ENCODE data around the gene WDR54.

WDR54 gene, protein sequence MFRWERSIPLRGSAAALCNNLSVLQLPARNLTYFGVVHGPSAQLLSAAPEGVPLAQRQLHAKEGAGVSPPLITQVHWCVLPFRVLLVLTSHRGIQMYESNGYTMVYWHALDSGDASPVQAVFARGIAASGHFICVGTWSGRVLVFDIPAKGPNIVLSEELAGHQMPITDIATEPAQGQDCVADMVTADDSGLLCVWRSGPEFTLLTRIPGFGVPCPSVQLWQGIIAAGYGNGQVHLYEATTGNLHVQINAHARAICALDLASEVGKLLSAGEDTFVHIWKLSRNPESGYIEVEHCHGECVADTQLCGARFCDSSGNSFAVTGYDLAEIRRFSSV

DNA sequence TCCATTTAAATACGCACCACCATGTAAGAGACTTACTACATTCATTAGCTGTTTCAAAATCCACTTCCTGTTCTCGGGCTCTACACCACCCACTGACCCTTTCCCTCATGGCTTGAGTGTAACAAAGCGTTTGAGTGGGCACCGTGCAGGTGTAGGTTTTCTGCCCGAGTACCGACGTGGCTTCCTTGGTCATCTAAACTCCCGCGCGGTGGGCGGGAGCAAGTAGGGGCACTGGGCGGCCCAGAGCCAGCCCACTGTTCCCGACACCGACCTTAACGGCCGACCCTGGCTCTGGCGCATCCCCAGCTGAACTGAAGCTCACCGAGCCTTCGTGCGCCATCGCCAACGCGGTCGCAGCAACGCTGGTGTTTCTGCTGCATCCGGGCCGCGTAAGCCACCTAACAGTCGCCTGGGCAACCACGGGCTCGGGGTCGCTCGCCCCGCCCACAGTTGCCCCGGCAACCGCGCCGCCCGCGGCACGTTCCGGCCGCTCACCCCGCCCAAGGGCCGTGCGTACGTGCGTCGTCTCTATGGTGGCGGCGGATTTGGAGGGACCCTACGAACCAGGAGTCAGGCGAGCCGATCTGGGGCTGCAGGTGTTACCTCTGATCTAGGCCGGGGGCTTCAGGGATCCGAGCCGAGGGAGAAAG lies at the start of gene WDR54, which contains the start of gene C2orf81:
WDR54 (plus strand) TSS at position 510 of the 650 bp plus-strand sequence. CDS start 424 bp downstream, outside the sequence.
C2orf81 (minus strand) TSS at position 399 of the 650 bp plus-strand sequence; CDS start at position 340, 59 bp downstream.
- DNase-seq: peak; percentile 90

DNA sequence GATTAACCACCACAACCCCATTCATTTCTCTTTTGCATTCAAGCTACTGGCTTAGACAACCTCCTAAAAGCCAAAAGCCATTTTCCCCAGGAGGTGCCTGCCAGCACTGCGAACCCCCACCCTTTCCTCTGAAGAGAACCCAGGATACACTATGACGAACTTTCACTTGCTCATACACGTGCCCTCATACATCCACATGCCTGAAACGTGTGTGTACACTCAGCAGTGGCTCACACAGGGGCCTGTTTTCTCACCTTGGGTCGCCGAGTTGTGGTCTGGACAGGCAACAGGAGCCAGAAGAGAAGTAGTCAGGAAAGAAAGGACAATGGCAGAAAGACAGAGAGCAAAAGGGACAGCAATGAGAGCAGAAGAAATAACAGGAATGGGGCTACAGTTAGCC lies 48.9 kb upstream of the WDR54 start:
- DNase-seq: no peak

DNA sequence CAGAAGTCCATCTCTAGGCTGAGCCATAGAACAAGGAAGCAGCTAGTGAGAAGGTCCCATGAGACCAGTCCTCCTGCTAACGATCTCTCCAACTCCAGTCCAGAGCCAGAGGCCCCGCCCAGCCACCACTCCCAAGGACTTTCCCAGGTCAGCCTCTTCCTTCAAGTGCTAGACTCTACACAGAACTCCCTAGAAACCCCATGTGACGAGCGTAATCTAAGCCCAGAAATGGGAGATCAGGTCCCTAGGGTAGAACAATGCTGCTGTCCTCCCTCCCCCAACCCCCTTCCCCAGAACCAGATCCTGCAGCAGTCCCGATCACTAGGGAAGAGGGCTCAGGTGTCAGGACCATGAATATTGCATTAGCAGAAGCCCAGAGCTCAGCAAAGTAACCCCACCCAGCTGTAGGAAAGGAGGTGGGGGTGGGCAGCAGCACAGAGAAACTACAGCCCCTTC lies 48.3 kb upstream of the WDR54 start:
- no peak for DNase-seq

DNA sequence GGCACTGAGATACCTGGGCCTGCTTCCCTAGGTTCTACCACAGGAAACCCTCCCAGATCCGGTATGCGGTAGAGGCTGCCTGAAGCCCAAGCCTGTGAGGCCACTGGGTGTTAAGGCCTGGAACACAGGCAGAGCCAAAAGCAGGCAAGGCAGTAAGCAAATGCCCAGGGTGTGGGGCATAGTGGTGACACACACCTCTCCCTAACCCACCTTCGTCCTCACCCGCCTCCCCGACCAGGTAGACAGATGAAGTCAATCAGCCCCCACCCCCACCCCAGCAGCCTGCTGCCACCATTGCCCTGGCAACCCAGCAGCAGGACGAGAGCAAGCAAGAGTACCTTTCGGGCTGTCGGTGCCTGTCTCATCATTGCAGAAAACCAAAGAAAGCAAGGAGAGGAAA lies 47.5 kb upstream of the WDR54 start:
- DNase-seq: no peak

DNA sequence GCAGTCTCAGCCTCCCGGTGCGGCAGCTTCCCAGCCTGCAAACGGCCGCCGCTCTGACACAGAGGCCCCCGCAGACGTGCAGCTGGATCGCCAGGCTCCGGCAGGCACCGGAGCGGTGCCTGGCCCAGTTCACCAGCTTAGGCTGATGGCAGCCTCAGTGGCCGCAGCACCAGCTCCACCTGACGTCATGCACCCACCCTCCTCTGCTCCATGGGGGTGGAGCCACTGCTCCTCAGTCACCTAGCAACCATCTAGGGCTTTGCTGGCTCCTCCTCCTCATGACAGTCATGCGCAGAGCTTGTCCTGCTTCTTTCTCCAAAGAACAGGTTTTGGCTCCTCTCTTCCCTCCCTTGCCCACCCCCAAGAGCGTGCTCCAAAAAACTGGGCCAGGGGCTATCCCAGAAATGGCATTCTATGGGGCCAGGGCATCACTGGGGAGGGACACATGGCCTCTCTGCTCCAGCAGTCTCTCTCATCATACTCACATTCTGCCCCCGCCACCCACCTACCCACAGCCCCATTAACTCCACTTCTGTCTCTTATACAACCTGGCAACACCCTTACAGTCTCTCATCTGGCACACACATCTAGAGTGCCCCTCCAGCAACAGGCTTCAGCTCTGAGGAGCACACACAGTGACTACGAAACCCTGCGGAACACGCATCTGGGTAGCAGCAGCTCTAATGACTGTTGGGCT lies 46.9 kb upstream of the WDR54 start:
- DNase-seq: peak; percentile 75

DNA sequence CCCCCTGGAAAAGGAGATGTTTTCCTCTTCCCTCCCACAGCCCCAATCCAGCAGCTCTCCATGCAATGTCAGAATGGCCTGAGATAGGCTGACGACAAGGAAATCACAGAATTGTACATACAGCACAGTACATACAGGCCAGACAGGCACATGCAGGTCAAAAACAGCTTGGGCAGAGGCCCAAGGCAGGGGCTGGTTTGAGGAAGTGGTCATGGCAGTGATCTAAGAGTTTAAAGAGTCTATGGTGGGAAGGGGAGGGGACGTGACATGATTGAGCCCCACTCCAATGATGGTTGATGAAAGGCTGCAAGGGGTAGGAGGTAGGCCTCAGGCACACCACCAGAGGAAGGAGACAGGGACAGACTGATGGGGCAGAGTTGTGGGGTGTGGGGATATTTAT lies 45.7 kb upstream of the WDR54 start:
- no peak for DNase-seq

DNA sequence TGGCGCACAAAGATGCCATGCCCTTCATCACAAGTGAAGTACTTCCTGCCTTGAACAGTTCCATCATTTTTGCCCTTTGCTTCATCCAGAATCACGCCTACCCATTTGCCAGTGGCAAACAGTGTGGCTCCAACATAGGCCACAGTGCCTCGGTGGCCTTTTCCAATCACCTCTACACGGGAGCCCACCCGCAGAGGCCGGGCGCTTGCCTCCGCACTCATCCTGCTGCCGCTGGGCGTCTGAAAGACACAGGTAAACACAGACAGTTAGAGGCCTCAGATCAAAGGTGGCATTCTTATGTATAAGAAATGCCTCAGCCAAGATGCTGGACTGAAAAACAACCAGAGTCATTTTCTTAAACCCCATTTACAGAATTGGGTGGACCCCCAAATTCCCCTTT lies 43.5 kb upstream of the WDR54 start:
- DNase-seq: no peak

DNA sequence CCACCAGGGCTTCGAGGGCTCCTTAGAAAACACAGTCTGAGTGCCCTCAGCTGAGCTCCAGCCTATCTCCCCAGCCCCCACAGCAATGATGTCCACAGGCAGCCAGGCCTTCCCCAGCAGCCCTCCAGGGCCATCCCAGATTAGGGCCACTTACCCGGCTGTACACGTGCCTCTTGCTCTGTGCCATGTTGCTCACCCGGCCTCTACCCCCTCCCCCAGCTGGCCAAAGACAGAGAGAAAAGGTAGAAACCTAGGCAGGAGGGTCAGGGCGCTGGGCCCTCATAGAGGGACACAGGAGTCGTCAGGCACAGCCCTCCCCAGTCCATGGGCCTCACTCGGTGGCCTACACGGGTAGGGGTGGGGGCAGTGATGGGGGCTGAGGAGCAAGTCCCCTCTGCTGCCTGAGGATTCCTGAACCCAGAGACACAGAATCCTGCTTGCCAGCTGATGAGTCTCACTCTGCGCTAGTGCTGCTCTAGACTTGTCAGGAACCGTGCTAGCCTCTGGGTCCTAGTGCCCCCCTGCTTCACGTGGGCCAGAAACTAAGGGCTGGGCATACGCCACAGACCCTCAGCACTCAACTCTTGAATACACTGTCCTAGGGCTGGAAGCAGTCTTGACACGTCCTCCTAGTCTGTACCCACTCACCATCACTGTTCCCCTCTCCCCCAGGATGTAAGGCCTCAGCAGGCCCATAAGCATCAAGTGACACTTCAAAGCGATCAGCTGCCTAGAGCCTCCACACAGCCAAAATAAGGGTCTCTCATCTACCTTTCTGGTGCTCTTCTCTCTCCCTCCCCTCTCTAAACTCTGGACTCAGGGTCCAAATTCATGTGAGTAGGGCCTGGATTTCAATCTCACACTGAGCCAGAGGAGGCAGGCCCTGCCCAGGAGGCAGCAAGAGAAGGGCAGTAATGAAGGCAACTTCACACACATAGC lies 41.4 kb upstream of the WDR54 start, which contains the start of gene DCTN1:
DCTN1 (minus strand) TSS at position 461 of the 939 bp plus-strand sequence; CDS start at position 187, 274 bp downstream.
- no peak for DNase-seq

DNA sequence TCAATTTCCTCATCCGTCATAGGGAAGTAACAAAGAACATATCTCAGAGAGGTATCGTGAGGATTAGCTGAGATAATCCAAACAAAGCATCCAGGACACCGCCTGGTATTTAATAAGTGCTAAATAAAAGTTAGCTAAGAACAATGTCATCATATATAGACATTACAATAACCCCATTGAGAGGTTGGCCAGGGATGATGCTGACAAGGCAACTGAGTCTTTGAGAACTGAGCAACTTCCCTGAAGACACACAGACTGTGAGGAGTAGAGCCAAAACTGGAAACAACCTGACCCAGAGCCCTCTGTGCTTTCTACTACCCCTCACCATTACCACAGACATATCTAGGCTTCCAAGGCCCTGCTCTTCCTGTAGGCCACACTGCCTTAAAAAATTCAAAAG lies 39.8 kb upstream of the WDR54 start:
- no peak for DNase-seq

DNA sequence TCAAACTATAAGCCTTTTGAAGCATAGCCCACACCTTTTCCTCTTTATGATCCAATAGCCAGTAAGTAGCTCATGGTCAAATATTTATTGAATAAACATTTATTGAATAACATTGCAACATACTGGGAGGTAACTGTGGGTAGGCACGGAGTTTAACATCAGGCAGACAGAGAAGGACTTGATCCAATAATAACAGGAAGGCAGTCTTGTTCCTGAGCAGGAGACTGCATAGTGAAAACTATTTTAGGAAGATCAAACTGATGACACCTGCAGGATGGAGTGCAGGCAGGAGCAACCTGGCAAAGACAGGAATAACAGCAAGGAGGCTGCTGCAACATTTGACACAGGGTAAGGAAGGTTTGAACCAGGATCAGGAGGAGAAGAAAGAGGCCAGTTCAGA lies 38.3 kb upstream of the WDR54 start:
- no peak for DNase-seq

DNA sequence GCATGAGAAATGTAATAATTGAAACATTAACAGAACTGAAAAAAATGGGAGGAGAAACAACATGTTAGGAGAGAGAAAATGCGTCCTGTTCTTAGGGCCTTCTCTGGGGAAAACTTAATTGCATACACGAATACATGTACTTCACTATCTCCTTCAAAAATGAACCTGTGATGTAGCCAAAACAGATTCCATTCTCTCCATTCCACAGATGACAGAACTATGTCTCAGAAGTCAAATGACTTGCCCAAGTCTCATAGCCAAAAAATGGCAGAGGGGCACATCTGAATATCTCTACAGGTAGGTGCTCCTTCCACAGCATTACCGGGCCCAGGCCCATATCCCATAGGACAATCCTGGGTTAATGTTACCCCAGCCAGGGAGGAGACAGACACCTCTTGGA lies 37.5 kb upstream of the WDR54 start:
- no peak for DNase-seq

DNA sequence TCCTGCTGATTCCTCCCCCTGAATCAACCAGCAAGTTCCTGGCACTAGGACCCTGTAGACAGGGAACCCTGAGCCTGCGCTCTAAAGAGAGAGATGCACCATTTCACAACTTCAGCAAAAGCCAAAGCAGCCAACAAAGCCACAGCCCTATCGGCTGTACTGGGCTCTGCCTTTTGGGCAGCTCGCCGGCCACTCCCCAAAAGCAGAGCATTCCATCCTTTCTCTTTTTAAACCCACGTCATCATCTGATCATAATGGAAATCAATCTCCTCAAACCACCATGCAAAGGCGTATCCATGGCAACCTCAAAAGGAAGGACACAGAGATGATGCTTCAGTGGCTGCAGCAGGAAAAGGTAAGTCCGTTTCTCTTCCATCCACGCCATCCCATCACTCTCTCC lies 36.1 kb upstream of the WDR54 start:
- no peak for DNase-seq

DNA sequence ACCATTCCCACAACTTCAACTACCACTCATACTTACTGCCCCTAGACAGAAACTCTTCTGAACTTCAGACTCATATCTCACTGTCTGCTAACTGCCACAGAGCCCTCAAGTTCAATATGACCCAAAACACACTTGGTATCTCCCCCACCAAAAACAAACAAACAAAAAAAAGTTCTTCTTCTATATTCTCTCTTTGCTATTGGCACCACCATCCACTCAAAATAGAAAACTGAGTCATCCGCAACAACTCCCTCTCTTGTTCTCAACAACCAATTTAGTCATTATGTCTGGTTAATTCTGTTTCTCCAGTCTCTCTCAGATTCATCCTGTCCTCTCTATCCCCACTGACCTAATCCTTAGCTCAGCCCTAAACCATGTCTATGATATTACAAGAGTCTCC lies 34.2 kb upstream of the WDR54 start:
- no peak for DNase-seq

DNA sequence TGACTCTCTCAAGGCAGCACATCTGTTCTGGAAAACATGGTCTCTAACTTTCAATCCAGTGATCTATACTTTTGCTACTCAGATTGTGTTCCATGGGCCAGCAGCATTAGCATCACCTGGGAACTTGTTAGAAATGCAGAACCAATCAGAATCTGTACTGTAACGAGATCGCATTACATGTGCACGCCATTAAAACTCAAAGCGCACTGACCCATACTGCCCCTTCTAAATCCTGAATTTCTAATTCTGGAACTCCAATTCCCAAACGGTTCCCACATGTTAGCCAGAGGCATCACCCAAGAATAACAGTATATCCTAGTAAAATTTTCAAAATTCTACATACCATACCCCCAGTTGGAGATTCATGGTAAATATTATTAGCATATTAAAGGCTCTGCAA lies 30.9 kb upstream of the WDR54 start:
- no peak for DNase-seq

DNA sequence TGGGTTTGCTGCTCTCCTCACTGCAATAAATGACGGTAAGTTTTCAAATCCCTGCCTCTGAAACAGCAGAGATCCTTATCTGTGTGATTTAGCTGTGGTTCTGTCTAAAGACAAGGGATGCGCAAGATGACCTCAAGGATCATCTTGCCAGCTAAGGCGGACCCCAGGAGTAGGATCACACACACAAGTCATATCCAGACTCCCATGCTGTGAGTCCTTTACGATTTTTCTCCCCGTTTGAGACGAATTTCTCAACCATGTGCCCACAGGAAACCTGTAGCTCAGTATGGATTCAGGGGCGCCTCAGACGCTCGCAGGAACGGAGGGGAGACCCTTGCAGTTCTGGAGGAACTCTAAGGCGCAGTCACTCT lies 30.3 kb upstream of the WDR54 start:
- no peak for DNase-seq

DNA sequence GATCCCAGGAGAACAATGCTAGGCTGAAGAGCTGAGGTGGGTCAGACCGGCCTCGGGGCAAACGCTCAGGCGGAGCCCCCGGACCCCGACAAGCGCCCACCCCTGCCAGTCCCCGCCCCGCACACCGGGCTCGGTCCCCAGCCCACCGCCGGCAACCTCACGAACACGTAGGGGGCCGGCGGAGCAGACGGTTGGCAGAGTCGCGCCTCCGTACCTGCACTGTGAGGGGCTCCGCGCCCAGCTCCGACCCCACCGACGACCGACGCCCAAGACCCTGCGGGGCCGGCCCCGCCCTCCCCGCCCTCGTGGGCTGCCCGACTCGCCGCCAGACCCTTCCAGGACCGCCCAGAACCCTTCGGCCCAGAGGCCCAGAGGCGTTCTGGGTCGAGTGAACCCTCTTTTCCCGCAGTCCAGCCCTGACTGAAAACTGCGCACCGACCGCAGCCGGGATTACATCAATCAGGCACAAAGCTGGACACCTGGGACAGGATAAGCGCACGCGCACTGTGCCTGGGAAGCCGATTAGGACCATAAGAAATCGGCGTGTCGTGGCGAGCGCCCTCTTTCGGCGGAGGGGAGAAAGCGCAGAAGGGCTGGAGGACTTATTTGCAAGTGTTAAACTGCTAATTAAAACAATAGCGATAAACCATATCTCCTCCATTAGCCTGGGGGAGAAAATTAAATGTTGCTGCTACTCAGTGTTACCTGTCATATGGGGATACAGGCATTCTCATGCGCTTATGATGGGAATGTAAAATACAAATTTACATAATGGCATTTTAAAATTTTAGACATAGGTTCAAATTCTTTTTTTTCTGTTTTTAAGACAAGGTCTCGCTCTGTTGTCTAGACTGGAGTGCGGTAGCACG lies 29.7 kb upstream of the WDR54 start:
- DNase-seq: peak; percentile 79

DNA sequence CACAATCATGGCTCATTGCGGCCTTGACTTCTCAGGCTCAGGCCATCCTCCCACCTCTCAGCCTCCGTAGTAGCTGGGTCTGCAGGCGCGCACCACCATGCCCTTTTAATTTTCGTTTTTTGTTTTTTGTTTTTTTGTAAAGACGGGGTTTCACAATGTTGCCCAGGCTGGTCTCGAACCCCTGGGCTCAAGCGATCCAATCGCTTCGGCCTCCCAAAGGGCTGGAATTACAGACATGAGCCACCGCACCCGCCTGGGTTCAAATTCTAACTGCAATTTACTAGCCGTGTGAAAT lies 29.1 kb upstream of the WDR54 start:
- no peak for DNase-seq

DNA sequence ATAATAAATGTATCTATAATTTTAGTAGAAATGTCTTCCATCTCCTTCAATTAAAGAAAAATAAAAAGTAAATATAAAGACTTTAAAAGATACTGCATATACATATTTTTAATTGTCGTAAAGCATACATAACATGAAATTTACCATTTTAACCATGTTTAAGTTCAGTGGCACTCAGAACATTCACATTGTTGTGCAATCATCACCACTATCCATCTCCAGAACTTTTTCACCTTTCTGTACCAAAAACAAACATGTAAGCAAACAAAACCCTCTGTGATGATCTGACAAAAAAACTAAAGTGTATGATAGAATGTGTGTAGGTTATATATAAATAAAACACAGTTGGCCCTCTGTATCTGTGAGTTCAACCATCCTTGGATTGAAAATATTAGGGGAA lies 28.0 kb upstream of the WDR54 start:
- no peak for DNase-seq

DNA sequence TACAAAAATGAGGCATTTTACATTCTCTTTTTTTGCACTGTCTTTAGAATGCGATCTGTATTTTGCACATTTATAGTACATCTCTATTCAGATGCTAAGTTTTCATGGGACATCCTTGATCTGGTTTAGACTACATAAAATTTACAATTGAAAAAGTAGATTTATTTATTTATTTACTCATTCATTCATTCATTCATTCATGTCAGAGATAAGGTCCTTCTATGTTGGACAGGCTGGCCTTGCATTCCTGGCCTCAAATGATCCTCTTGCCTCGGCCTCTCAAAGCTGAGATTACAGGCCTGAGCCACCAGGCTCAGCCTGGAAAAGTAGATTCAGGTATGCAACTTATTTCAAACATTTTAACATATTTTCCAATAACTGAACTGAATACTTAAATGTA lies 25.4 kb upstream of the WDR54 start:
- DNase-seq: no peak

DNA sequence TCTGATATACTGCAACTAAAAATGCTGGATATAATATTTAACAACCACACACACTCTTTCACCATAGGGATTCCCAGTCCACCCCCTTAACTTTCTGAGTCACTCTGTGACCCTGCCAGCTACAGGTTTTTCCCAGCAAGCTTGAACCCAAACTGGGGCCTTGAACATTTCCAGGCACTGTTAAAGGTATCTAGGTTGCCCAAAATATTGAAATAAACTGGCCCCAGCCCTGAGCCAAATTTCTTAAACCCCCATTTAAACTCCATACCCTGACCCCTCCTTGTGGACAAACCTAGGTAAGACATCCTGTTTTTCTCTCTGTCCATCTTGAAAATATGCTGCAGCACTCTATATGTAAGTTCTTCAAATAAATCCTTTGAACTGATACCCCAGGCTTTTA lies 21.7 kb upstream of the WDR54 start:
- DNase-seq: no peak

DNA sequence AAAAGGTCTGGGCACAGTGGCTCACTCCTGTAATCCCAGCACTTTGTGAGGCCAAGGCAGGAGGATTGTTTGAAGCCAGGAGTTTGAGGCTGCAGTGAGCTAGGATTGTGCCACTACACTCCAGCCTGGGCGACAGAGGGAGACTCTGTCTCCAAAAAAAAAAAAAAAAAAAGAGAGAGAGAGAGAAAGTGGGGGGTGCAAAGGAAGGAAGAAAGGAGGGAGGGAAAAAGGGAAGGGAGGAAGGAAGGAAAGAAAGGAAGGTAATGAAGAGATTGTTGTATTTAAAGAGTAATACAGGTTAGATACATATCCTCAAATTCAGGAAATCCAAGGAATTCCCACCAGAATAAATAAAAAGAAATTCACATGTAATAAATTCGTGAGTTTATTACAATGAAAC lies 19.6 kb upstream of the WDR54 start:
- no peak for DNase-seq

DNA sequence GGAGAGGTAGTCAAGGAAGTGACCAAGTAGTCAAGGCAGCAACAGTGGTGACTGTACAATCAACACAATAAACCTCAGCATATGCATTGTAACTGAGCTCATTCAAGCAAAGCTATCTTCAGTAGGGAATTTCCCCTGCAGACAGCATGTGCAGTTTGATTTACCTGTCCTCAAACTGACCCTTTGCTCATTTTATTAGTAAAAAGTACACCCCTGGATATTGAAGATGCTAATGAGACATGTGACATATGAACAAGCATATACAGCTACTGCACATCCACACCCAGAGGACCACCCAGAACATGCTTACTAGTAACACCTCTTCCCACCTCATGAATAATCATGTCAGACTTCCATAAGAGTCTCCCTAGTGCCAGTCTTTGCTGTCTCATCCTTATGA lies 15.5 kb upstream of the WDR54 start:
- DNase-seq: no peak

Data from NCI-H774 (cell line).